Natural killer cell (primary cell): ENCODE data around the gene CTF1. TPM values are rescaled to one million over a fixed set of nuclear protein-coding genes. Genes with fewer than 3 reads are reported as not detected.

Experiments
- ATAC-seq, 3 donors: fragments of 150-1000 bp in 2 of 3; fragments of 200-7000 bp in 1 of 3; cut with Tn5 transposase; 1 replicate in 1 of 3; 2 replicates in 2 of 3; pipeline ENCODE4 v1.10.0; 2021; ENCODE audit warnings: mild to moderate bottlenecking in 2 of 3, moderate library complexity in 2 of 3
- DNase-seq, 2 donors: peaks; one replicate each; pipeline versions ENCODE4 v3.0.0 to v3.0.0-alpha.2; 2013 to 2021; ENCODE audit warnings: mixed read lengths in 1 of 2
- H3K27ac ChIP-seq: one replicate; pipeline ENCODE4 v1.5.1; 2013; ENCODE audit warnings: mild to moderate bottlenecking, low read length
- H3K27me3 ChIP-seq: one replicate; pipeline ENCODE4 v1.6.1; 2013; ENCODE audit warnings: low read length; ENCODE audit not compliant: control insufficient read depth, insufficient read depth
- H3K36me3 ChIP-seq: one replicate; pipeline ENCODE4 v1.6.1; 2013; ENCODE audit warnings: low read length; ENCODE audit not compliant: control insufficient read depth, insufficient read depth
- H3K4me1 ChIP-seq: one replicate; pipeline ENCODE4 v1.6.1; 2013; ENCODE audit warnings: low read length; ENCODE audit not compliant: control insufficient read depth, insufficient read depth
- H3K4me3 ChIP-seq: one replicate; pipeline ENCODE4 v1.5.1; 2013; ENCODE audit warnings: low read length
- H3K9me3 ChIP-seq: one replicate; pipeline ENCODE4 v1.6.1; 2013; ENCODE audit warnings: low read length; ENCODE audit not compliant: control insufficient read depth, insufficient read depth
- H3K27ac Mint-ChIP-seq, 2 donors: one replicate each; pipeline ENCODE4 v1.8.0; 2022; ENCODE audit warnings: mild to moderate bottlenecking in 2 of 2, mixed read lengths in 2 of 2, moderate library complexity in 1 of 2
- H3K27me3 Mint-ChIP-seq, 2 donors: one replicate each; pipeline ENCODE4 v1.8.0; 2022; ENCODE audit warnings: low read depth in 2 of 2, mixed read lengths in 2 of 2
- H3K36me3 Mint-ChIP-seq: one replicate; pipeline ENCODE4 v1.8.0; 2022; ENCODE audit warnings: mixed read lengths
- H3K4me1 Mint-ChIP-seq, 2 donors: one replicate each; pipeline ENCODE4 v1.8.0; 2022; ENCODE audit warnings: mixed read lengths in 2 of 2
- H3K4me3 Mint-ChIP-seq: one replicate; pipeline ENCODE4 v1.8.0; 2022; ENCODE audit warnings: mild to moderate bottlenecking, moderate library complexity, mixed read lengths
- H3K9me3 Mint-ChIP-seq, 2 donors: one replicate each; pipeline ENCODE4 v1.8.0; 2022; ENCODE audit warnings: mixed read lengths in 2 of 2
- WGBS: methylation state at CpG from one replicate; pipeline ENCODE4 v1.1.7; 2013; ENCODE audit warnings: missing lambda C conversion rate; ENCODE audit not compliant: insufficient coverage; 5-methylcytosine and 5-hydroxymethylcytosine counted together
- intact Hi-C: fragments of 100-400 bp; cut with micrococcal nuclease; formaldehyde crosslinking; loops from one replicate; pipeline ENCODE4 v1.14.2; 2022
- total RNA-seq, 4 donors: library from RNA; stranded (reverse); fragments of 120-200 nt in 1 of 4; gene quantifications; one replicate each; pipeline versions ENCODE4 v1.2.3 to v1.2.4, GENCODE V29; 2013 to 2022
- TF ChIP-seq, protein P1 (sequence below): fragments of 200-600 bp; IDR thresholded peaks from one replicate; pipeline ENCODE4 v1.8.0; 2022; ENCODE audit warnings: antibody characterized with exemption

The CTF1 gene
- total RNA-seq, 3 donors from 2014 or later (not counting 1 experiment from before 2014, with no cell fraction given) = 0.45 to 0.60 (median 0.47) TPM

GRCh38 chr16:30928390-30928789 lies 32.0 kb downstream of the CTF1 start:
- WGBS = 95% methylated on average over 9 of the region's 11 CpGs
- Mint-ChIP-seq H3K27me3 (no peaks in the 10 kb centered on the region), H3K27ac (no peak overlapping the region), H3K36me3 (no peaks in the 10 kb centered on the region), H3K4me3 (no peak overlapping the region), H3K9me3 (no peaks in the 10 kb centered on the region), H3K4me1 (peaks cover 4 to 21% of the 10 kb centered on the region in 2 donors)
- no peaks in the 10 kb centered on the region for H3K27me3 ChIP-seq
- peaks cover 11% of the 10 kb centered on the region for H3K4me1 ChIP-seq
- intact Hi-C loops = no loop called here
- TF ChIP-seq, protein P1, sequence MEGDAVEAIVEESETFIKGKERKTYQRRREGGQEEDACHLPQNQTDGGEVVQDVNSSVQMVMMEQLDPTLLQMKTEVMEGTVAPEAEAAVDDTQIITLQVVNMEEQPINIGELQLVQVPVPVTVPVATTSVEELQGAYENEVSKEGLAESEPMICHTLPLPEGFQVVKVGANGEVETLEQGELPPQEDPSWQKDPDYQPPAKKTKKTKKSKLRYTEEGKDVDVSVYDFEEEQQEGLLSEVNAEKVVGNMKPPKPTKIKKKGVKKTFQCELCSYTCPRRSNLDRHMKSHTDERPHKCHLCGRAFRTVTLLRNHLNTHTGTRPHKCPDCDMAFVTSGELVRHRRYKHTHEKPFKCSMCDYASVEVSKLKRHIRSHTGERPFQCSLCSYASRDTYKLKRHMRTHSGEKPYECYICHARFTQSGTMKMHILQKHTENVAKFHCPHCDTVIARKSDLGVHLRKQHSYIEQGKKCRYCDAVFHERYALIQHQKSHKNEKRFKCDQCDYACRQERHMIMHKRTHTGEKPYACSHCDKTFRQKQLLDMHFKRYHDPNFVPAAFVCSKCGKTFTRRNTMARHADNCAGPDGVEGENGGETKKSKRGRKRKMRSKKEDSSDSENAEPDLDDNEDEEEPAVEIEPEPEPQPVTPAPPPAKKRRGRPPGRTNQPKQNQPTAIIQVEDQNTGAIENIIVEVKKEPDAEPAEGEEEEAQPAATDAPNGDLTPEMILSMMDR = no peak
- H3K36me3 ChIP-seq = peaks cover 5% of the 10 kb centered on the region
- ATAC-seq (no peak), DNase-seq (no peak)
- H3K9me3 ChIP-seq = no peaks in the 10 kb centered on the region
- H3K27ac ChIP-seq = no peak overlapping the region
- H3K4me3 ChIP-seq = no peak overlapping the region

DNA sequence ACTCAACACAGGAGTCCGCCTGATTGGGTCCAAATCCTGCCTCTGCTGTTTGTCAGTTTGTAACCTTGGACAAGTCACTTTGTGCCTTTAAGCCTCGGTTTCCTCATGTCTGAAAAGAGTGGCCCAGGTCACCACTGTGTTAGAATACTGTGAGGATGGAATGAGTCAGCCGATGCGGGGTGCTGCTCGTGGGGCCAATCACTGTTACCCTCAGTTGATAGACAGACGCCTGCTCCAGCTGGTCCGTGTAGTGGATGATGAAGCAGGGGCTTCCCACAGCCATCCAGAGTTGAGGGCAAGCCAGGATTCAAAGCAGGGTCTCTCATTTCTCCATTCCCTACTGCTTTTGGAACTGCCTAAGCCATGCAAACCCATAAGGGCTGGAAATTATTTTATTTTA lies 32.8 kb downstream of the CTF1 start:
- Histone ChIP-seq H3K4me1 (peaks cover 6% of the 10 kb centered on the region), H3K4me3 (no peak overlapping the region), H3K27me3 (no peaks in the 10 kb centered on the region), H3K9me3 (no peaks in the 10 kb centered on the region), H3K36me3 (peaks cover 5% of the 10 kb centered on the region), H3K27ac (no peak overlapping the region)
- no peak for DNase-seq
- no peak overlapping the region for H3K27ac Mint-ChIP-seq
- WGBS = 84% methylated on average over 7 of the region's 7 CpGs
- ATAC-seq = no peak
- TF ChIP-seq, protein P1 = no peak
- H3K9me3 Mint-ChIP-seq = no peaks in the 10 kb centered on the region
- H3K4me1 Mint-ChIP-seq = peaks cover 4 to 21% of the 10 kb centered on the region in 2 donors
- intact Hi-C loops = no loop called here
- no peaks in the 10 kb centered on the region for H3K27me3 Mint-ChIP-seq
- H3K36me3 Mint-ChIP-seq = no peaks in the 10 kb centered on the region
- H3K4me3 Mint-ChIP-seq = no peak overlapping the region

DNA sequence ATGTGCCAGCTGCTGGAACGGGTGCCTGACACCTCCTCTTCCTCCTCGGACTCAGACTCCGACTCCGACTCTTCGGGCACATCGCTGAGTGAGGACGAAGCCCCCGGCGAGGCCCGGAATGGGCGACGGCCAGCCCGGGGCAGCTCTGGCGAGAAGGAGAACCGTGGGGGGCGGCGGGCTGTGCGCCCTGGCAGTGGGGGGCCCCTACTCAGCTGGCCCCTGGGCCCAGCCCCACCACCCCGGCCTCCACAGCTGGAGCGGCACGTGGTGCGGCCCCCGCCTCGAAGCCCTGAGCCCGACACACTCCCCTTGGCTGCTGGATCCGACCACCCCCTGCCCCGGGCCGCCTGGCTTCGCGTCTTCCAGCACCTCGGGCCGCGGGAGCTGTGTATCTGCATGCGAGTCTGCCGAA lies 33.8 kb downstream of the CTF1 start:
- WGBS = 97% methylated on average over 35 of the region's 35 CpGs
- no peak for ATAC-seq
- Mint-ChIP-seq H3K36me3 (no peaks in the 10 kb centered on the region), H3K27ac (no peak overlapping the region), H3K4me3 (no peak overlapping the region), H3K4me1 (peaks cover 11 to 18% of the 10 kb centered on the region in 2 donors), H3K27me3 (no peaks in the 10 kb centered on the region), H3K9me3 (no peaks in the 10 kb centered on the region)
- no peak overlapping the region for H3K27ac ChIP-seq
- TF ChIP-seq, protein P1 = no peak
- H3K27me3 ChIP-seq = no peaks in the 10 kb centered on the region
- H3K4me3 ChIP-seq = no peak overlapping the region
- no peaks in the 10 kb centered on the region for H3K4me1 ChIP-seq
- intact Hi-C loops = no loop called here
- peaks cover 5% of the 10 kb centered on the region for H3K36me3 ChIP-seq
- no peak for DNase-seq
- H3K9me3 ChIP-seq = no peaks in the 10 kb centered on the region

DNA sequence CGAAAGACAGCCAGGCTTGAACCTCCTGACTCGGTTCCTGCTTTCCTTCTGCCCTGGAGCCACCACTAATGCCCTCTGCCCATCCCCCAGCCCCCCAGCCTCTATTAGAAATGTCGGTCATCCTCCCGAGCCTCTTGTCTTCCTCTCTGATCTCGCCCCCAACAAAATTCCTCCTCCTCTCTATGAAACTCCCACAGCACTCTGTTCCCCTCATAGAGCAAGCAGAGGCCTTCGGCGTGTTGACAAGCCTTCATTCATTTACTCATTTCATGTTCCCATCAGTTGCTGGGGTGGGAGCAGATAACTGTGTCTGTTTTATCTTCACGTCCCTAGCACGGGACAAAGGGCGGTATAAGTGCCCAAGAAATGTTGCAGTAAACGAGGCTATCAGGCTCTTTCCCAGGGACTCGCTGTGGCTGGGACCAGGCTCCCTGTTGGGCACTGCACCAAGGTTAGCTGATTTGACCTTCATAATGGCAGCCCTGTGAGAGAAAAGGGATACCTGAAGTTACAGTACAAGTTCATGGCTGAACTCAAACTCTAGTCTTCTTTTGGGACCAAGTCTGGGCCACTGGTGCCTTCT lies 34.7 kb downstream of the CTF1 start:
- ATAC-seq (no peak), DNase-seq (no peak)
- no peaks in the 10 kb centered on the region for H3K27me3 ChIP-seq
- no peaks in the 10 kb centered on the region for H3K9me3 ChIP-seq
- H3K27ac ChIP-seq = no peak overlapping the region
- Mint-ChIP-seq H3K36me3 (no peaks in the 10 kb centered on the region), H3K27me3 (no peaks in the 10 kb centered on the region), H3K27ac (no peak overlapping the region), H3K9me3 (no peaks in the 10 kb centered on the region), H3K4me3 (no peak overlapping the region), H3K4me1 (peaks cover 9 to 16% of the 10 kb centered on the region in 2 donors)
- intact Hi-C loops = no loop called here
- TF ChIP-seq, protein P1 = no peak
- WGBS = 81% methylated on average over 12 of the region's 12 CpGs
- no peak overlapping the region for H3K4me3 ChIP-seq
- H3K4me1 ChIP-seq = no peaks in the 10 kb centered on the region
- H3K36me3 ChIP-seq = peaks cover 5% of the 10 kb centered on the region
